Measurements from ENCODE around the gene TACC2.

The TACC2 gene

GRCh38 chr10:122018491-122018890, 29.5 kb downstream of the TACC2 start:
- TF ChIP-seq FOXP2 (optimal IDR thresholded peaks at IDR 0.05; ENCODE audit: borderline replicate concordance, extremely low read depth, extremely low read length, insufficient read depth), result no peak
- TF ChIP-seq POLR2AphosphoS5 (IDR thresholded peaks at IDR 0.05; ENCODE audit: low read depth, low read length), result no peak
- TF ChIP-seq REST (IDR thresholded peaks at IDR 0.05; ENCODE audit: insufficient read depth in 1 of 2, low read depth in 2 of 2, low read length in 2 of 2), result no peak
- no peak for TF ChIP-seq SIN3A (IDR thresholded peaks at IDR 0.05; ENCODE audit: borderline replicate concordance, insufficient read depth, low read length)
- no peak for TF ChIP-seq TAF1 (IDR thresholded peaks at IDR 0.05; ENCODE audit: borderline replicate concordance, insufficient read depth, low read length)

- TF ChIP-seq POLR2AphosphoS5 (IDR thresholded peaks at IDR 0.05; ENCODE audit: low read depth, low read length), result no peak
- no peak for TF ChIP-seq REST (IDR thresholded peaks at IDR 0.05; ENCODE audit: insufficient read depth in 1 of 2, low read depth in 2 of 2, low read length in 2 of 2)
- TF ChIP-seq SIN3A (IDR thresholded peaks at IDR 0.05; ENCODE audit: borderline replicate concordance, insufficient read depth, low read length), result no peak
- no peak for TF ChIP-seq FOXP2 (optimal IDR thresholded peaks at IDR 0.05; ENCODE audit: borderline replicate concordance, extremely low read depth, extremely low read length, insufficient read depth)
- no peak for TF ChIP-seq TAF1 (IDR thresholded peaks at IDR 0.05; ENCODE audit: borderline replicate concordance, insufficient read depth, low read length)
Observed at GRCh38 chr10:122018951-122019413, 30.0 kb downstream of the TACC2 start.

GRCh38 chr10:122019414-122019975, 30.5 kb downstream of the TACC2 start:
- TF ChIP-seq FOXP2 (optimal IDR thresholded peaks at IDR 0.05; ENCODE audit: borderline replicate concordance, extremely low read depth, extremely low read length, insufficient read depth) (no peak), TAF1 (IDR thresholded peaks at IDR 0.05; ENCODE audit: borderline replicate concordance, insufficient read depth, low read length) (no peak), REST (IDR thresholded peaks at IDR 0.05; ENCODE audit: insufficient read depth in 1 of 2, low read depth in 2 of 2, low read length in 2 of 2) (no peak), SIN3A (IDR thresholded peaks at IDR 0.05; ENCODE audit: borderline replicate concordance, insufficient read depth, low read length) (no peak), POLR2AphosphoS5 (IDR thresholded peaks at IDR 0.05; ENCODE audit: low read depth, low read length) (no peak)

- no peak for TF ChIP-seq FOXP2 (optimal IDR thresholded peaks at IDR 0.05; ENCODE audit: borderline replicate concordance, extremely low read depth, extremely low read length, insufficient read depth)
- TF ChIP-seq SIN3A (IDR thresholded peaks at IDR 0.05; ENCODE audit: borderline replicate concordance, insufficient read depth, low read length), result no peak
- no peak for TF ChIP-seq TAF1 (IDR thresholded peaks at IDR 0.05; ENCODE audit: borderline replicate concordance, insufficient read depth, low read length)
- no peak for TF ChIP-seq POLR2AphosphoS5 (IDR thresholded peaks at IDR 0.05; ENCODE audit: low read depth, low read length)
Observed at GRCh38 chr10:122020226-122020625, 31.3 kb downstream of the TACC2 start.

GRCh38 chr10:122021379-122021778, 32.4 kb downstream of the TACC2 start:
- TF ChIP-seq SIN3A (IDR thresholded peaks at IDR 0.05; ENCODE audit: borderline replicate concordance, insufficient read depth, low read length) (no peak), FOXP2 (optimal IDR thresholded peaks at IDR 0.05; ENCODE audit: borderline replicate concordance, extremely low read depth, extremely low read length, insufficient read depth) (no peak), TAF1 (IDR thresholded peaks at IDR 0.05; ENCODE audit: borderline replicate concordance, insufficient read depth, low read length) (no peak), REST (IDR thresholded peaks at IDR 0.05; ENCODE audit: insufficient read depth in 1 of 2, low read depth in 2 of 2, low read length in 2 of 2) (no peak), POLR2AphosphoS5 (IDR thresholded peaks at IDR 0.05; ENCODE audit: low read depth, low read length) (no peak)

Data from PFSK-1 (cell line).